Activated T-cell treated with anti-CD3 and anti-CD28 coated beads, Interleukin-2, amount 50 U/mL, for 1 hour (primary cell): ENCODE results near the gene MRPL18.
A peak's percentile ranks its signal among the peaks of the same experiment; 100 is the strongest.
"Not testable (repeated sequence)": the region's sequence is repeated elsewhere in the genome, so short reads cannot be mapped to it uniquely, and the experiment has no call there.

Source experiments
- DNase-seq: peaks from one replicate; pipeline ENCODE4 v3.0.0-alpha.2; 2020

The MRPL18 gene

DNA sequence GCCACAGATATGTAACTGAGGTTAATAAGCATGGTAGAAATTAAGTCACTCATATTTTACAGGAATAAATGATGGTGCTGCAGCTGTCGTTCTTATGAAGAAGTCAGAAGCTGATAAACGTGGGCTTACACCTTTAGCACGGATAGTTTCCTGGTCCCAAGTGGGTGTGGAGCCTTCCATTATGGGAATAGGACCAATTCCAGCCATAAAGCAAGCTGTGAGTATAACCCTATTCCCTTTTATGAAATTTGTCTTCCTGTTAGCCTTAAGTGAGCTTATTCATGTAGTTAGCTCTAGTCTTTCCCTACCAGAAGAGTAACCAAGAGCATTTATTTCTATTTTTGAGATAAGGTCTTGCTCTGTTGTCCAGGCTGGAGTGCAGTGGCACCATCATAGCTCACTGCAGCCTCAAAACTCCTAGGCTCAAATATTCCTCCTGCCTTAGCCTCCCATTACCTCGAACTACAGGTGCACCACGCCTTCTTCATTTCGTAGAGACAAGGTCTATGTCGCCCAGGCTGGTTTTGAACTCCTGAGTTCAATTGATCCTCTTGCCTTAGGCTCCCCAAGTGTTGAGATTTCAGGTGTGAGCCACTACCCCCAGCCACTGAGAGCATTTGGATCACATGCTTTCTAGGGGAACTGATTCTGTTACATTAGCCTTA, 12.9 kb upstream of the MRPL18 start:
- no peak for DNase-seq

DNA sequence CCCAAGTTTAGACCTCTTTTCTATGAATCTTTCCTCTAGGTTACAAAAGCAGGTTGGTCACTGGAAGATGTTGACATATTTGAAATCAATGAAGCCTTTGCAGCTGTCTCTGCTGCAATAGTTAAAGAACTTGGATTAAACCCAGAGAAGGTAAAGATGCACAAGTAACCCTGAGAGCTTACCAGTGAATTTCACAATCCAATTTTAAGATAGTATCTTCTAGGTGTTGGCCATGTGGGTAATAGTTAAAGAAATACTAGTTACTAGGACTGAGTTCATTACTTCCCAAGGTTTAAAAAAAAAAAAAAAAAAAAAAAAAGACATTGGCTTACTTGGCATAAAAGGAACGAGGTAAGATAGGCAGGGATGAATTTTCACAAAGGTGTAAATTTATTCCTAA, 12.1 kb upstream of the MRPL18 start:
- no peak for DNase-seq

DNA sequence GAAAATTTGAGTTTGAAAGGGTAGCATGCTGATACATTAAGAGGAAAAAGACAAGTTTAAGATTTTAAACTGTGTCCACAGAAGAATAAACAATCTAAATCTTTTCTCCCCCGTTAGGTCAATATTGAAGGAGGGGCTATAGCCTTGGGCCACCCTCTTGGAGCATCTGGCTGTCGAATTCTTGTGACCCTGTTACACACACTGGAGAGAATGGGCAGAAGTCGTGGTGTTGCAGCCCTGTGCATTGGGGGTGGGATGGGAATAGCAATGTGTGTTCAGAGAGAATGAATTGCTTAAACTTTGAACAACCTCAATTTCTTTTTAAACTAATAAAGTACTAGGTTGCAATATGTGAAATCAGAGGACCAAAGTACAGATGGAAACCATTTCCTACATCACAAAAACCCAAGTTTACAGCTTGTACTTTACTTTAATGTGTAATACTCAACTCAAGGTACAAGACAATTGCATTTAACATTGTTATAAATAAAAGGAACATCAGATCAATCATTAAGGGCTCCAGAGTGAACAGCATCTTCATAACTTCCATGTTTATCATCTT, 11.6 kb upstream of the MRPL18 start:
- no peak for DNase-seq

DNA sequence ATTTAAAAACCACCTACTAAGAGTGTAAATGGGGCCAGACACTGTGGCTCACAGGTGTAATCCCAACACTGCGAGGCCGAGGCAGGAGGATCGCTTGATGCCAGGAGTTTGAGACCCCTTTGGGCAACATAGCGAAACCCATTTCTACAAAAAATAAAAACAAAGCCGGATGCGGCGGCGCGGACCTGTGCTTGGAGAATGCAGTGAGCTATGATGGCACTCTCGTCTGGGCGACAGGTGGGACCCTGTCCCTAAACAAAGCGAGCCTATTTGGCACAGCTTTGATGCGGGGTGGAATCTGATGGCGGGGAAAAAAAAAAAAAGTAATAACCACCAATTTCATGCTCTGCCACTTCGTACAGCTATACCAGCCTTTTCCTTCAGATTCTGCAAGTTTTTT, 2.0 kb upstream of the MRPL18 start:
- DNase-seq: peak; percentile 23

DNA sequence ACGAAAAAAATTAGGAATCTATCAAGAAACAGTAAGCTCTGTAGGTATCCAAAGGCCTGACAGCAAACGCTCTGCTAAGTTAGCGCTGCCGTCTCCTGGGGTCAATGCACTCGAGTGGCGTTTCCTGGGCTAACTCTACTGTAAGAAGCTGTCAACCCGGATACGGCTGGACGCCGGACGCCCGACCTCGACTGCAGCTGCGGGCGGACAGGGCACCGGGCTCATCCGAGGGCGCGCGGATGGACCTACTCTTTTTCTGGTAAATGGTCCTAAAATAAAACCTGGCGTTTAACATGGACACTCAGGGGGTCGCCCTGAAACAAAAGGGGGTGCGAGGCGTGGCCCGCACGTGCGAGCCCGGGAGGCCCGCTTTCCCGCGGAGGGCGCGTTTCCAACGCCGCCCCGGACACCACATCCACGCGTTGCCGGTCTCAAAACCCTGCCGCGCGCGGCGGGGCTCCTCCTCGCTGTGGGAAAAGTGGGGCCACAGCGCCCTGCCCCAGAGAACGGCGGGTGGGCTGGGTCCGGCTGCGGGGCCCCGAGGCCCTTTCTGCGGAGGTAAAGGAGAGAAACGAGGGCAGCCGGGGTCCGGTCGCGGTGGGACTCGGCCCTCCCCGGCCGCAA, 1.4 kb upstream of the MRPL18 start:
- peak; percentile 21 for DNase-seq

DNA sequence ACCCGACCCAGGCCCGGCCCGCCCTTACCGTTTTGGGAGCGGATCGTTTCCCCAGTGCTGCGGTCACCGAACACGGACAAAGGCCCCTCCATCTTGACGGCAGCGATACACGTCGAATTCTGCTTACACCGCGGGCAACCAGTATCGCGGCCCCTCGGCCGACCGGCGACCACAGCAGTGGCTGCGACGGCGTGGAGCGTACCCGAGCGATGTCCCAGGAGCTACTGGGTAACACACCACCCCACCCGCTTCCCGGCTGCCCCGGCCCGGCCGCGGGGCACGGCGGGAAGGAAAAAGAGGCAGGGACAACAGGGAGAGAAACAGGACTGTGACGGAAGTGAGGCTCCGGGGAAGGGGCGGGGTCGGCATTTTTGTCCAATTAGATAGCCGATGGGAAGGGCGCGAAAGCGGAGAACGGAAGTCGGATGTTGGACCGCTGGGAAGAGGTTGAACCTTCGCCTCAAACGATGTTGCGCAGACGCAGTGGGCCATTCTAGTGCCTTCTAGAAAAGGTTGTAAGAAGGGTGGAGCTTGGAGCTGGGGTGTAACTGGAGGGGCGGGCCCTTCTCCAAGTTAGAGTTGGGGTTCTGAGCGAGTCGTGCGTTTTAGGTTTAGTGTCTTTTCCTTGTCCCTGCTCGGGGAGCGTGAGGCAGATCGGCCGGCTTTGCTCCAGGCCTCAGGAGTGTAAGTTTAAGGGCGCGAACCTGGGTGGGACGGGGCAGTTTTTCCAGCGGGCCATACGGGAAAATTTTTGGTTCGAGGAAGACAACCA, 704 bp upstream of the MRPL18 start, which contains the start of gene TCP1:
Gene TCP1, minus strand, starts transcription at position 226 of the 772 bp plus-strand sequence. Its CDS starts 134 bp downstream, at position 92.
- DNase-seq: peak; percentile 96

DNA sequence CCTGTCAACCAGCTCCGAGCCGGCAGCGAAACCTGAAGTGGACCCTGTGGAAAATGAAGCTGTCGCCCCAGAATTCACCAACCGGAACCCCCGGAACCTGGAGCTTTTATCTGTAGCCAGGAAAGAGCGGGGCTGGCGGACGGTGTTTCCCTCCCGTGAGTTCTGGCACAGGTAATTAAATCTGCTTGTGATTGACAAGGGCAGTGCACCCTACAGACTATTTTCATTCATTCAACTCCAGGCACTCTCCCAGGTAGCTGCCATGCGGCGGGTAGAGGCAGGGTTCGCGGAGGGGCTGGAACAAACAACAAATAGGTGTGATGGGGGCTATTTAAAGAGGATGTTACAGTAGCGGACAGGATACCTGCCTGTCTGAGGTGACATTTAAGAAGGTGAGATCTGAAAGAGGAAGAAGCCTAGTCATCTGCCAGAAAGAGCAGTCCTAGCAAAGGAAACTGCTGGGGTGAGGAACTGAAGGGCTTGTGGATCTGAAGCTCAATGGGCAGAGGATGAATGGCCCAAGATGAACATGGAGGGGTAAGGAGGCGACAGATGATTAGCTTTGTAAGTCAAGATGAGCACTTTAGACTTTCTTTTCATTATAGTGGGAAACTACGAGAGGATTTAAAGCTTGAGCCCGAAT, 810 bp downstream of the MRPL18 start:
- no peak for DNase-seq

DNA sequence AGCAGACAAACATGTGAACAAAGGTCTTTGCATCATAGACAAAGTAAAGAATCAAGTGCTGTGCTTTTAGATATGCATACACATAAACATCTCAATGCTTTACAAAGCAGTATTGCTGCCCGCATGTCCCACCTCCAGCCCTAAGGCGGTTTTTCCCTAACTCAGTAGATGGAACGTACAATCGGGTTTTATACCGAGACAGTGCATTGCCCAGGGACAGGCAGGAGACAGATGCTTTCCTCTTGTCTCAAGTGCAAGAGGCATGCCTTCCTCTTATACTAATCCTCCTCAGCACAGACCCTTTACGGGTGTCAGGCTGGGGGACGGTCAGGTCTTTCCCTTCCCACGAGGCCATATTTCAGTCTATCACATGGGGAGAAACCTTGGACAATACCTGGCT, 4.7 kb downstream of the MRPL18 start:
- DNase-seq: not testable (repeated sequence)

DNA sequence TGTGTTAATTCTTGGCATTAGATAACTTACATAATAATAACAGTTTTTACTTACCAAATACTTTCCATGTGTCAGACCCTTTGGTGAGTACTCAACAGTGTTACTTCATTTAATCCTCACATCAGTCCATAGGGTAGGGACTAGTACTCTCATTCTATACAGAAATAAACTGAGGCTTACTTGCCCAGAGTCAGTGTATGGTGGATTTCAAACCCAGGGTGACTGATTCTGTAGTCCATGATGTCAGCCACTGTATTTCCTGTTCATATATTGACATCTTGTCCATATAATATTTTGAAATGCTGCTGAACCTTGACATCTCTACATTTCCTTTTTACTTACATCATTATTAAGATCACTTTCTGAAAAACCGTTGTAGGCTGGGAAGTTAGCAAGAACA, 7.3 kb downstream of the MRPL18 start:
- DNase-seq: no peak

DNA sequence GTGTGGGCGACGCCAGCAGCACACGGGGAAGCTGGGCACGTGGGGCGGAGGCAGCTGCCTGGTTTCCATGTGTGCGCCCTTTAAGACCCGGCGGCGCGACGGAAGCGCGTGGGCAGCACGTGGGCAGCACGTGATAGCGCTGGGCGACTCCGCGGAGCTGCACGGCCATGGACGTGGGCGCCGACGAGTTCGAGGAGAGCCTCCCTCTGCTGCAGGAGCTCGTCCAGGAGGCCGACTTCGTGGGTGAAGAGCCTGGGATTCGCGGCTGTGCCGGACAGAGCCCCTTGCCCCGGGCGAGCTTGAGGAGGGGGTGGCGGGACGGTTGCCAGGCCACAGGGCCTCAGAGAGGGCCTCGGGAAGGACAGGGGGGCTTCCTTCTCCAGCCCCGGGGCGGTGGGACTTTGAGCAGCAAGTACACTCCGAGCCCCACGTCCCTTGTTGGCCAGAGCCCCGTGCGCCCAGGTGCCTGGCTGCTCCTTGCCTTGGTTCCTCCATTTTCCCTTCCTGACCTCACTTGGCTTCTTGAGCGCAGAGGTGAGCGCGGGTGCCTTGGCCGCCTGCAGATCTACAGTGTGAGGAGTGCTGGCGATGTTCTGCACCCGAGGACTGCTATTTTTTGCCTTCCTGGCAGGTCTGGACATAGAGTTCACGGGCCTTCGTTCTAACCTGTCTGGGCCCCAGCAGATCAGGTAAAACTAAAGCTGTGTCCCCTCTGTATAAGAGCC, 10.0 kb downstream of the MRPL18 start, which contains the start of gene PNLDC1:
Gene PNLDC1, plus strand, starts transcription at position 136 of the 725 bp plus-strand sequence. Its CDS starts 32 bp downstream, at position 168.
- no peak for DNase-seq

DNA sequence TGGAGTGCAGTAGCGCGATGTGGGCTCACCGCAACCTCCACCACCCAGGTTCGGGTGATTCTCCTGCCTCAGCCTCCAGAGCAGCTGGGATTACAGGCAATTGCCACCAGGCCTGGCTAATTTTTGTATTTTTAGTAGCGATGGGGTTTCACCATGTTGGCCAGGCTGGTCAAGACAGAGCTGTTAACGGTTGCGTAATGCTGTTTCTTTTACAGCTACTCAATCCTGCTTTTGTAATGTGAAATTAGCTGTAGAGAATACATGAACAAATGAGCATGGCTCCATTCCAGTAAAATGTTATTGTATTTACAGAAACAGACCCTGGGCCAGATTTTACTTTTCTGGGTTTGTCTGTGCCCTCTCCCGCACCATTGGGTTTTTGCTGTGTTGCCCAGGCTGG, 11.7 kb downstream of the MRPL18 start:
- DNase-seq: no peak

DNA sequence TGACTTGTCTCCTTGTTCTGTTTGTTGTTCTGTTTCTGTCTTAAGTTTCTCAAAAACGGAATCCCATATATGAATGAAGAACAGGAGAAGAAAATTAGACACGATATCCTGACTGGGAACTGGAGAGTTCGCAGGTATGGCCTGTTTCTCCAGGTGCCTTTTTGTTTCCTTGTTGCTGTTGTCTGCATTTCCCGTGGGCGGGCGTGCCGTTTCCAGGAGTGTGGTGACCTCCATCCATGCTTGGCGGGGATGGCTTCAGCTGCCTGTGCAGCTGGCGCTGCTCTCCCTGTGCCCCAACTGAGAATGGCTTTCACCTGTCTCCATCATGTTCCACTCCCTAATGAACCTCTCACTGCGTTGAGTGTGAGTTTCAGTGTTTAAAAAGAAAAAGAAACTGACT, 14.2 kb downstream of the MRPL18 start:
- DNase-seq: no peak

DNA sequence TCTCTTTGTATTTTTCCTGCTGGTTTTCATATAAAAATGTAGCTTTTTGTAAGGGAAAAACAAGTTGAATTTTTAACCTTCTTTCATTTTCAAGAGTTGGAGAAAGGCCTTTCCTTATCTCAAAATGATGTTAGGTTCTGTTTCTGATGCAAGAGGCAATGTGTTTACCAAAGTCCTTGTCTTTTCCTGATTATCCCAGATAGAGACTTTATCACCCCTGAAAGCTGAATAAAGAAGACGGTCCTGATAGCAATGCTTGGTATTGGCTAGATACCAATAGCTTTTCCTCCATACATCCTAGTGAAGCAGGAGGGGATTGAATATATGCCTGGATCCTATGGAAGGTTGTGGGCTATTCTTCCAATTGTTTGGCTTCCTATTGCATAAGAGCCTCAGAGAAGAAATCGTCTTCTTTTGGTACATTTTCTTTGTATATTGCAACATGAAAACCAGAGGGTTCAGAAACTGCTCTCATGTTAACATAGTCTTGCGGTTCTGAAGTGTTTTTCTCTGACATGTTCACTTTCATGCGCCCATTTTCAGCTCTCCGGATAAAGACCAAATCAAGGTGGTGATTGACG, 15.3 kb downstream of the MRPL18 start:
- DNase-seq: no peak

DNA sequence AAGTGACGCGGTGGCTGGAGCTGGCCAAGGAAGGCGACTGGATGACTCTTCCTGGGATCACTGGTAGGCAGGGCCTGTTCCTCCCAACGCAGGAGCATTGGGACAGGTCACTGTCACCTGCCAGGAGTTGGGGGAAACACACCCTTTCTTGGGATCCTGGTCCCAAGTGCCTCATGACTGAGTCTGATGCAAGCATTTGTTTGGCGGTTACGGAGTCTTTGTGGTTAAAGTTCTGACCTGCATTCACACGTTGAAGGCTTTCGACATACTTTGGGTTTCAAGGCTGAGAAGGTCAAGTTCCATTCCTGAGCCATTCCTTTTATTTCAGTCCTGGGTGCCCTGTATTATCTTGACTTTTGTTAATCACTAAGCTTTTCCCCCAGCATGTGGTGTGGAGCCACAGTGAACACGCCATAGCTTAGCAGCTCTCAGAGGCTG, 15.8 kb downstream of the MRPL18 start:
- no peak for DNase-seq

DNA sequence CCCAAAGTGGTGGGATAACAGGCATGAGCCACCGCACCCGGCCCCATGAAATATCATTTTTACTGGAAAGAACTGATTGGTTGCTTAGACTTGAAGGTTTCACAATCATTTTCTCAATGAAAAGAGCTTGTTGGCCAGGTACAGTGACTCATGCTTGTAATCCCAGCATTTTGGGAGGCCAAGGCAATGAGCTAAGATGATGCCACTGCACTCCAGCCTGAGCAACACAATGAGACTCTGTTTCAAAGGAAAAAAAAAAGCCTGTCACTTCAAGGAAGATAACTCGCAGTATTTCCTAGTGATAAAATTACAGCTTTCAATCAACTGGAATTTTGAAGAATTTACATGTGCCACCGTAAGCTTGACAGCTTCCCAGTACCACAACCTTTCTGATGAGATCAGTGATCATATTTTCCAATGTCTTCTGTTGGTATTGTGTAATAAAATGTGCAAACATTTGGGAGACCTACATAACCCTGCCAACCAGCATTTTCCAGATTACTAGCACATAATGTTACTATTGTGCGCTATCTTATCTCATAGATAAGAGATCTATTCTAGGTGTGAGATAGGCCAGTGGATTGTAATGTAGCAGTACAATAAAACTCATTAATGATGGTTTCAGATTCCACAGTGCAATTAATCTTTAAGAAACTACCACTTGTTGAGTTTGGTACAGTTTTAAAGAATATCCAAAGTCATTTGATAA, 17.0 kb downstream of the MRPL18 start:
- DNase-seq: no peak

DNA sequence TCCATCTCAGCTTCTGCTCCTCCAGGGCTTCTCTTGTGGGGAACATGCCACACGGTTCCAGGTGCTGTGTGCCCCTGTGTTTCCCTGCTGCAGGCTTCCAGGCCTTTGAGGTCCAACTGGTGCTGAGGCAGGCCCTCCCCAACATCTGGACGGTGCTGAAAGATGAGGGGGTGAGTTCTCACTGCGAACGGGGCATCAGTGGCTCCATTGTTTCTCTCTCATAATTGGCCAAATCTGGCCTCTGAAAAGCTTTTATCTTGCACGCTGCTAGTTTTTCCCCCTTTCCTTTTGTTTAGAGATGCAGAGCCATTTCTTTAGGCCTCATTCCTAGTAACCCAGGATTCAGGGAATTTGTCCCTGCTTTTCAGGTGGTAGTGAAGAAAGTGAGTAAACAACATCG, 18.4 kb downstream of the MRPL18 start:
- DNase-seq: no peak

DNA sequence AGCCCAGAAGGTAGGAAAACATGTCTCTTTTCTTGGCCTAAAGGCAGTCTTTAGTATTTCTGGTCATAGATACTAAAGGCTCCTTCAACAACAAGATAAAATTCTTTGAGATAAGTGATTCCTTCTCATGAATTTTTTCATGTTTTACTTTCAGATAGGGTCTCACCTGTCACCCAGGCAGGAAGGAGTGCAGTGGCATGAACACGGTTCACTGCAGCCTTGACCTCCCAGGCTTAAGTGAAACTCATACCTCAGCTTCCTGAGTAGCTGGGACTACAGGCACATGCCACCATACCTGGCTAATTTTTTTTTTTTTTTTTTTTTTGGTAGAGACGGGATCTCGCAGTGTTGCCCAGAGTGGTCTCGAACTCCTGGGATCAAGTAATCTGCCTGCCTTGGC, 18.9 kb downstream of the MRPL18 start:
- DNase-seq: no peak

DNA sequence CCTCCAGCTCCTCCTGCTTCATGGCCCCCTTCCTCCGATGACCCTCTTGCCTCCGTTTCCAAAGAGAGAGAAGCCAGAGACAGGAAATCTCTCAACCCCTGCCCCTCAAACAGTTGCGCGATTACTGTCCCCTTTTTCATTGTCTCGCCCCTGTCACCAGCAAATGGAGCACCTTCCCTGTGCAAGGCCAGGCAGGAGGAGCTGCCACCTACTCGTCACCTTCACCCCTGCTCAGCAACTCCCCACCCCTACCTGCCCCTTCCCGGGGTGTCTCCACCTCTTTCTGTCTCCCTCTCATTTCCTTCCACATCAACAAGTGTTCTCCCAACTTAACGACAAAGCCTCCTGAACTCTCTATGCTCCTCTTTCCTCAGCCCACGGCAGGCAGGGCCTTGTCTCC, 23.5 kb downstream of the MRPL18 start:
- no peak for DNase-seq

DNA sequence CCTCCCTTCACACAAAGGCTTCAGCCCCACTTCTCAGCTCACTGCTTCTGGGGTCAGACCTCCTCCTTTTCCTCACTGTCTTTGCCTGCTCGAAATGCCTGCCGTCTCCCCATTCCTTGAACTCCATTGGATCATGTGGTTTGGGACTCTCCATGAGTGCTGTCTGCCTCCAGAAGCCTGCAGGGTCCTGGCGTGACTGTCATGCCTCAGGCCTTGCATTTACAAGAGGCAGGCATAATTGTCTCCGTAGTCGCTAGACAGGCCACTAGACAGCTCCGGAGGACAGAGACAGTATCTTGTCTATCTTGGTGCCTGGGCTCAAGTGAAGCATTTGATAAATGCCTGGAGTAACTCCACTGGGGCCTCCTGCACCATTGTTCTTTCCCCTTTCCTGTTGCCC, 25.1 kb downstream of the MRPL18 start:
- no peak for DNase-seq

DNA sequence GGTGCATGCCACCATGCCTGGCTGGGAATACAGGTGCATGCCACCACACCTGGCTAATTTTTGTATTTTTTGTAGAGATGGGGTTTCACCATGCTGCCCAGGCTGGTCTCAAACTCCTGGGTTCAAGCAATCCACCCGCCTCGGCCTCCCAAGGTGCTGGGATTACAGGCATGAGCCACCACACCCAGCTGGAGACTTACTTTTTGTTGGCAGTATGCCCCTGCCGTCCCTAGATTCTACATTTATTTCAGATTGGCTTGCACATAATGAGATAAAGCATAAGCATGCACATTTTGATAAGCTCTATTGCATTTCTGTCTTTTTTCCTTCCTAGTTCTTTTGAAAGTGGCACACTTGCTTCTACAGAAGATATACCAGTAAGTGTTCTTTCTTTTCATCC, 26.5 kb downstream of the MRPL18 start:
- not testable (repeated sequence) for DNase-seq
